Stimulated activated memory B cell treated with anti-CD40 and anti-IgM and Interleukin-4, amounts not matched to agents 10 μg/mL and 1 μg/mL and 100 μg/mL, for 72 hours (primary cell): Measurements from ENCODE around the gene SLFN12L.
"Not testable (repeated sequence)": the region's sequence is repeated elsewhere in the genome, so short reads cannot be mapped to it uniquely, and the experiment has no call there.

ENCODE experiments used
- ATAC-seq: fragments of 150-1000 bp; cut with Tn5 transposase; 2 replicates; pipeline ENCODE4 v1.10.0; 2021
- H3K27ac Mint-ChIP-seq: one replicate; pipeline ENCODE4 v1.8.0; 2022; ENCODE audit warnings: mild to moderate bottlenecking, mixed read lengths
- H3K27me3 Mint-ChIP-seq: one replicate; pipeline ENCODE4 v1.8.0; 2022; ENCODE audit warnings: mixed read lengths
- H3K36me3 Mint-ChIP-seq: one replicate; pipeline ENCODE4 v1.8.0; 2022; ENCODE audit warnings: mixed read lengths
- H3K4me1 Mint-ChIP-seq: one replicate; pipeline ENCODE4 v1.8.0; 2022; ENCODE audit warnings: mixed read lengths
- H3K4me3 Mint-ChIP-seq: one replicate; pipeline ENCODE4 v1.8.0; 2022; ENCODE audit warnings: mild to moderate bottlenecking, moderate library complexity, mixed read lengths
- H3K9me3 Mint-ChIP-seq: one replicate; pipeline ENCODE4 v1.8.0; 2022; ENCODE audit warnings: mixed read lengths

Gene SLFN12L

DNA sequence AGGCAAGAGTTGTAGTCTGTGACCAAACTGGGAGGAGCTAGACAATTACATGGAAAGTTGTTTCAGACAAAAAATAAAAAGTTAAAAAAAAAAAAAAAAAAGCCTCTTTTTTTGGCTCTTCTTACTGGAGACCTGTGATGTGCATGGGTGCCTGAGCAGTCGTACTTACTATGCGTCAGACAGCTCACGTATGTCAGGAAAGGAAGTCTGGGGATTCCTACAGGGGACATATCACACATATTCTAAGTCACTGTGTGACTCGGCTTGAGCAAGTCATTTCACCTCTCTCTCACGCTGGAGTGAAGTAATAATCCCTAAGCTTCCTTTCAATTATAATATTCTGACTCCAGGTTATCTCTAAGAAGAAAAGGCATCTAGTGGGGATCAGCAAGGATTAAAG lies 17.2 kb upstream of the SLFN12L start:
- ATAC-seq = peak; percentile 72

DNA sequence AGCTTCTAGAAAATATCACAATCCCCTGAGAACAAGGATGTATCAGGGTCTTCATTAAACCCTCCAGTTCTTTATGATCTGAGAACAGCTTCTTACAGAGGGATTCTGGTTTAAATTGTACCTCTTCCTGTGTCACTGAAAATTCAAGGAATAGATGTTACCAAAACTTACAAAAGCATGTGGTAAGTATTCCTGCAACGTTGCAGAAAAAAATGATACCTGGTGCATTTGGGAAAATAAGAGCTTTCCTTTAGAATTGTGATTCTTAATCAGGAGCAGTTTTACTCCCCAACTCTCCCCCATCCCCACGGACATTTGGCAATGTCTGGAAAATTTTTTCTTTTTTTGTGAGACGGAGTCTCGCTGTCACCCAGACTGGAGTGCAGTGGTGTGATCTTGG lies 15.8 kb upstream of the SLFN12L start:
- ATAC-seq = no peak
- no peaks in the 10 kb centered on the region for H3K4me1 Mint-ChIP-seq
- peaks cover 3% of the 10 kb centered on the region for H3K27me3 Mint-ChIP-seq
- no peaks in the 10 kb centered on the region for H3K9me3 Mint-ChIP-seq
- no peaks in the 10 kb centered on the region for H3K36me3 Mint-ChIP-seq
- no peak overlapping the region for H3K4me3 Mint-ChIP-seq
- H3K27ac Mint-ChIP-seq = no peak overlapping the region

More for the DNA sequence above, 17.2 kb upstream of the SLFN12L start:
- H3K4me3 Mint-ChIP-seq = no peak overlapping the region
- peaks cover 15% of the 10 kb centered on the region for H3K27me3 Mint-ChIP-seq
- H3K9me3 Mint-ChIP-seq = no peaks in the 10 kb centered on the region
- no peaks in the 10 kb centered on the region for H3K4me1 Mint-ChIP-seq
- no peaks in the 10 kb centered on the region for H3K36me3 Mint-ChIP-seq
- no peak overlapping the region for H3K27ac Mint-ChIP-seq

DNA sequence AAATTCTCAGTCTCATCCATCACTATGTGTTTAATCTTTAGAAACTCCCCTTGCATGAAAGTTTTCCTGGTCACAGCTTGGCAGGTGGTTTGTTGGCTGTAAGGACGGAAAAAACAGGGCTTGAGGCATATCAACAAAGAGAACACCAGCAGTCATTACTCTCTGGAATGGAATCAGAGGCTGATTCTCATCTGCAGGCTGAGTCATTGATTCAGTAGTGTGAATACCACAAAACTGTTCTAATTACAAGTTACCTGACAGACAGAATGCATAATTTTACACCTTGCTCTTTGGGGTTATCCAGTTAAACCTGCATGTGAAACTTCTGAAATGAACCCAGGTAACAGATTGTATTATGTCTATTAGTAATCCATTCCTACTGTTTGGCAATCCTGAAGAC lies 11.5 kb upstream of the SLFN12L start:
- peaks cover 11% of the 10 kb centered on the region for H3K4me1 Mint-ChIP-seq
- H3K27ac Mint-ChIP-seq = no peak overlapping the region
- ATAC-seq = no peak
- H3K27me3 Mint-ChIP-seq = no peaks in the 10 kb centered on the region
- H3K4me3 Mint-ChIP-seq = no peak overlapping the region
- H3K36me3 Mint-ChIP-seq = no peaks in the 10 kb centered on the region
- no peaks in the 10 kb centered on the region for H3K9me3 Mint-ChIP-seq

DNA sequence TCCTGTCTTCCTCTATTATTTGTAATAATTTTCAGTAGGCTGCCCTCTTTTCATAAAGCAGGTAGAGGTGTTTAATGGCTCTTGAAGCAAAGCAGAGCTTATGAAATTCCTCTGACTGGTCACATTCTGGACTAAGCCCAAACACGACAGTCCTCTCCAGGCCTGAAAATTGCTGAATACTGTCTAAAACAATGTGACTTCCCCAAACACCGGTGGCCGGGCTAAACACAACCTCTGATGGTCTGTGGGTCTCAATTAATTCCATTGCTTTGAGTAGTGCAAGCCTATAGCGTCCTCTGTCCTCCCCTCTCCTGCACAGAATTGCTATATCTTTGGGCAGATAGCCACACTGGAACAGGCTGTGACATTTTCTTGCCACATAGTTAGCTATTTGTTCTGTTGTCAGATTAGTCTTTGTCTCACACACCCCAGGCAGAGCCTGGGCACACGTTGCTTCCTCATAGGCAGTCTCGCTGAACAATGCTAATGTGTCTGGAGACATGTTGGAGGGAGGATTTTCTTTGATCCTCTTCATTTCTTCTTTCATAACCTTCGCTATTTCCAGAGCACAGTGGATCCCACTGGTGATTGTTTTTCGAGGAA lies 10.8 kb upstream of the SLFN12L start:
- Mint-ChIP-seq H3K27ac (no peak overlapping the region), H3K27me3 (no peaks in the 10 kb centered on the region), H3K4me1 (peaks cover 11% of the 10 kb centered on the region), H3K36me3 (no peaks in the 10 kb centered on the region), H3K4me3 (no peak overlapping the region), H3K9me3 (no peaks in the 10 kb centered on the region)
- ATAC-seq = no peak

DNA sequence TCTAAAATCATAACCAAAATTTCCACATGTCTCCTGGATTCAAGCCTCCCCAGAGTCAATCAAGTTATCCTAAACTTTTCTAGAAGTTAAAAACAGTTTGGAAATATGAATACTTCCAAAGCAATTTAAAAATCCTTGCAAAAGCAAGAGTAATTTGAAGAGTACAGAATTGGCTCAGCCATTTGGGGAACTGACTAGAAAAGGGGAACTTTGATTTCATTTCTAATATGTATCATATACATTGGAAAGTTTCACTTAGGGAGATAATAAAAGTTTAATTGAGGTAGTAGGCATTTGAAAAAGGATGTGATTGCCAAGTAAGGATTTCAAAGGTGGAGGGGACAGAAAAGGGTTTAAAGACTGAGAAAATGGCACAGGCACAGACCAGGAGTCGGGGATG lies 9.0 kb upstream of the SLFN12L start:
- ATAC-seq = no peak
- Mint-ChIP-seq H3K27me3 (no peaks in the 10 kb centered on the region), H3K36me3 (no peaks in the 10 kb centered on the region), H3K4me3 (peak overlapping the region; percentile 5), H3K27ac (peak overlapping the region; percentile 38), H3K9me3 (no peaks in the 10 kb centered on the region), H3K4me1 (peaks cover 11% of the 10 kb centered on the region)

DNA sequence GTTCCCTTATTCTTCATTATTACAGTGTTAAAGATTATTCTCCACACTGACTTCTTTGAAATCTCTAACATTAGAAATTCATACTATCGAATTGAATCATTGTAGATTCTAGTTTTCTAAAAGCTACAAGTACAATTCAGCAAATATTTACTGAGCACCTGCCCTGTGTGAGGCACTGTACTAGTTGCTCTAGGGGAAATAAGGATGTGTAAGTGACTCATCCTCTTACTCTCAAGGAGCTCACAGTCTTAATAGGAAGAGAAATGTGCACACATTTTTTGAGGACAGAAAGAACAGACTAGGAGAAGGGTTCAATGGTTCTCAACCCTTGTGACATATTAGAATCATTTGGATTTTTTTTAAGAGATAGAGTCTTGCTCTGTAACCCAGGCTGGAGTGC lies 7.7 kb upstream of the SLFN12L start:
- H3K27ac Mint-ChIP-seq = no peak overlapping the region
- no peaks in the 10 kb centered on the region for H3K27me3 Mint-ChIP-seq
- no peaks in the 10 kb centered on the region for H3K9me3 Mint-ChIP-seq
- peaks cover 21% of the 10 kb centered on the region for H3K4me1 Mint-ChIP-seq
- no peak for ATAC-seq
- H3K4me3 Mint-ChIP-seq = no peak overlapping the region
- H3K36me3 Mint-ChIP-seq = no peaks in the 10 kb centered on the region

DNA sequence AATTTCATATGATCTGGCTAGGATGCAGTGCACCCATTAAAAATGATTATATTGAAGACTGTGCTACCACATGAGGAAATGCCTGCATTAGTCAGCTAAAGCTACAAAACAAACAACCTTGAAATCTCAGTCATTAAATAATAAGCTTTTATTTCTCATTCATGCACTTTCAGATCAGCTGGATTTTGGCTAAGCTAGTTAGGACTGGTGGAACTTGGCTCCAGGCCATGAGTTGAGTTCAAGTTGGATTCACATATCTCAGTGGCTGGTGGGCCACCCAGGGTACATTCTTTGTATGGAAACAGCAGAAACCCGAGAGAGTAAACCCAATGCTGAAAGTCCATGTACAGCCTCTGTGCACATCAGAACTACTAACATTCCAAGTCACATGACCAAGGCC lies 6.4 kb upstream of the SLFN12L start:
- Mint-ChIP-seq H3K27me3 (no peaks in the 10 kb centered on the region), H3K27ac (no peak overlapping the region), H3K4me3 (no peak overlapping the region), H3K36me3 (no peaks in the 10 kb centered on the region), H3K4me1 (peaks cover 33% of the 10 kb centered on the region), H3K9me3 (no peaks in the 10 kb centered on the region)
- no peak for ATAC-seq

DNA sequence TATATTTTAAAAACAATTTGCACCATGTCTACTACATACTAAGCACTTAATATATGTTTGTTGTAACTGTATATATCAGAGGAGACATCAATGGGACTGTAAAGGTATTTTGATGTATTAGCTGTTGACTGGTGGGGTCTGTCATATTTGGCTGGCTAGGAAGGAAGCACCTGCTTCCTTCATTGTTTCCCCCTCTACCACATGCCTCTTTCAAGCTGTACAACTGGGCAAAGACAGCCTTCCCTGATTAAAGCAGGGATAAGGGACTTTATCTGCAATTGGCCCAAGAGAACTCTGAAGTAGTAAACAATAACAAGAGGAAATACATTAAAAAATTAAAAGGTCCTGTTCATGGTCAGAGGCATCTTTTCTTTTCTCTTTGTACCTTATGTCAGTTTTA lies 5.5 kb upstream of the SLFN12L start:
- Mint-ChIP-seq H3K4me1 (peaks cover 42% of the 10 kb centered on the region), H3K27ac (no peak overlapping the region), H3K4me3 (no peak overlapping the region), H3K9me3 (no peaks in the 10 kb centered on the region), H3K27me3 (no peaks in the 10 kb centered on the region), H3K36me3 (peaks cover under 1% of the 10 kb centered on the region)
- ATAC-seq = no peak

DNA sequence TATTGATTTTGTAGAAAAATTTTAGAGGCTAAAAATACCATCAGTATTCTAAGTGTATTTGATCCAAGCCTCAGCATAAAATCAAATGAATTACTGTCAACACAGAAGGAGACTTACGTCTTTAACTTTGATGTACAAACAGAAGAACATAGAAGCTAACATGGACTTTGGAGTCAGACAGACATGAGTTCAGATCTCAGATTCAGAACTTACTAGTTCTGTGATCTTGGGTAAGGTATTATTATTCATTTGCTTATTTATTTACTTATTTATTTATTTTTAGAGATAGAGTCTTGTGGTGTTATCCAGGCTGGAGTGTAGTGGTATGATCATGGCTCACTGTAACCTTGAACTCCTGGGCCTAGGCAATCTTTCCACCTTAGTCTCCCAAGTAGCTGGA lies 4.0 kb upstream of the SLFN12L start:
- no peak for ATAC-seq
- Mint-ChIP-seq H3K4me1 (peaks cover 51% of the 10 kb centered on the region), H3K27ac (peak overlapping the region; percentile 97), H3K27me3 (no peaks in the 10 kb centered on the region), H3K4me3 (peak overlapping the region; percentile 93), H3K36me3 (peaks cover 5% of the 10 kb centered on the region), H3K9me3 (no peaks in the 10 kb centered on the region)

DNA sequence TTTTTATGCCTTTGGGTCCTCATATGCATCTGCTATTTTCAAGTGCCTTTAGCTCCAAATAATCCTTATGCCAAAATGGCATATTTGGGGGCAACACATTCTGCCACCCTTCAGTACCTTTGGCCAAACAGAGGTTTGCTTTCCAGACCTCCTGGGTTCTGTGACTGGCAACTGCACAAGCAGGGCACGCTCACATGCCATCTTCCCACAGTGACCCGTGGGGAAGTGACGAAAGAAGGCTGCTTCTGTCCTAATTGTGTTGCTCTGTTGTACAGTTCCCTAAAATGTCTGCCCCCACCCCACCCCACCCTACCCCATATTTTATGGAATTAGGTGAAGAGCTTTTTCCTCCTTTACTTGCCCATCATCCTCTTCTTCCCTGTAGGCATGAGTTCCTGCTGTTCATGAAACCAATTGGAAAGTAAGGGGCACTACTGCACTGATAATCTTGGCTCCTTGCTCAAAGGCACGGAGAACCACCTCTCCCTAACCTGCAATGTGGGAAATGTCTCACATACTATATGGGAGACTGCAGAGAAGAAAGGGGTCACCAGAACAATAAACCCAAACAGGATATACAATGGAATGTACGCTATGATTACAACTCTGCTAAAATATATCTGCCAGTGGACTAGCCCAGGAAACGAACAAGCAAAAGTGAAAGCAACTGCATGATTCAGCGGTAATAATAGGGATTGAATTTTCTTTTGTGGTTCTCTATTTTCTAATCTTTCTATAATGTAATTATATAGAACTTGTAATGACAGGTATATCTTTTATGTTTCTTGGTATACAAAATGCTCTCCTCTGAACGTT lies 3.3 kb upstream of the SLFN12L start:
- ATAC-seq = peak; percentile 84
- Mint-ChIP-seq H3K27ac (peak overlapping the region; percentile 97), H3K36me3 (peaks cover 5% of the 10 kb centered on the region), H3K4me1 (peaks cover 46% of the 10 kb centered on the region), H3K4me3 (peak overlapping the region; percentile 93), H3K9me3 (no peaks in the 10 kb centered on the region), H3K27me3 (no peaks in the 10 kb centered on the region)

DNA sequence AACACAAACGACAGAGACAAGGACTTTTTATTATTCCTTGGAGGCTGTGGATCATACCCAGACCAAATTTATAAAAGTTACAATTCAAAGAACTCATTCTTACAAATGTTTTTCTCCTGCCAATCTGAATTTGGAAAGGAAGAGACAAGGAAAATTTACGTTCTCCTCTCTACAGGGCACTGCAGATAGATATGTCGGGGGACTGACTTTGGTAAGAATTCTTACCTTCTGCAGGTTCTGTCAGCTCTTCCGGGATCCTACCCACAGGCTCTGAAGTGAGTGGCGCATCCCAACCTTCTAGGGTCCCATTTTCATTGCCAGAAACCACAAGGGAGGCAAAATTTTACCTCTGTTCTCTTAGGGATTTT lies 2.2 kb upstream of the SLFN12L start:
- Mint-ChIP-seq H3K4me3 (peak overlapping the region; percentile 84), H3K27ac (peak overlapping the region; percentile 97), H3K9me3 (no peaks in the 10 kb centered on the region), H3K36me3 (peaks cover 5% of the 10 kb centered on the region), H3K27me3 (no peaks in the 10 kb centered on the region), H3K4me1 (peaks cover 46% of the 10 kb centered on the region)
- ATAC-seq = no peak

DNA sequence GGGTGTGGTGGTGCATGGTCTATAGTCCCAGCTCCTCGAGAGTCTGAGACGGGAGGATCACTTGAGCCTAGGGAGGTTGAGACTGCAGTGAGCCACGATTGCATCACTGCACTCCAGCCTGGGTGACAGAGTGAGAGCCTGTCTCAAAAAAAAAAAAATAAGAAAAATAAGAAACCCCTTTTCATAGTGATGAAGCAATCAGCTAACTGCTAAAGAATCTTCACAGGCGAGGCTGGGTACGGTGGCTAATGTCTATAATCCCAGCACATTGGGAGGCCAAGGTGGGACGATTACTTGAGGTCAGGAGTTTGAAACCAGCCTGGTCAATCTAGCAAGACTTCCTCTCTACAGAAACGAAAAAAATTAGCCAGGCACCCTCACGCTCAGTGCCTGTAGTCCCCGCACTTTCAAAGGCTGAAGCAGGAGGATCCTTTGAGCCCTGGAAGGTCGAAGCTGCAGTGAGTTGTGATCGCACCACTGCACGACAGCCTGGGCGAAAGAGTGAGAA lies 760 bp downstream of the SLFN12L start:
- Mint-ChIP-seq H3K27ac (peak overlapping the region; percentile 95), H3K36me3 (peaks cover 5% of the 10 kb centered on the region), H3K4me1 (peaks cover 52% of the 10 kb centered on the region), H3K27me3 (no peaks in the 10 kb centered on the region), H3K9me3 (no peaks in the 10 kb centered on the region), H3K4me3 (peak overlapping the region; percentile 82)
- ATAC-seq = no peak

DNA sequence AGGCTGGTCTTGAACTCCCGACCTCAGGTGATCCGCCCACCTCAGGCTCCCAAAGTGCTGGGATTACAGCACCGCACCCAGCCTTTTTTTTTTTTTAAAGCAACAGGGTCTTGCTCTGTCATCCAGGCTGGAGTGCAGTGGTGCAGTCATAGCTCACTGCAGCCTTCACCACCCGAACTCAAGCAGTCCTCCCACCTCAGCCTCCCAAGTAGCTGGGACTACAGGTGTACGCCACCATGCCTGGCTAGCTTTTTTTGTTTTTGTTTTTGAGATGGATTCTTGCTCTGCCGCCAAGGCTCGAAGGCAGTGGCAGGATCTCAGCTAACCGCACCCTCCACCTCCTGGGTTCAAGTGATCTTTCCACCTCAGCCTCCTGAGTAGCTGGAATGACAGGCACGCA lies 2.1 kb downstream of the SLFN12L start:
- H3K4me1 Mint-ChIP-seq = peaks cover 46% of the 10 kb centered on the region
- not testable (repeated sequence) for H3K4me3 Mint-ChIP-seq, H3K36me3 Mint-ChIP-seq, H3K27ac Mint-ChIP-seq, H3K9me3 Mint-ChIP-seq, H3K27me3 Mint-ChIP-seq, ATAC-seq

DNA sequence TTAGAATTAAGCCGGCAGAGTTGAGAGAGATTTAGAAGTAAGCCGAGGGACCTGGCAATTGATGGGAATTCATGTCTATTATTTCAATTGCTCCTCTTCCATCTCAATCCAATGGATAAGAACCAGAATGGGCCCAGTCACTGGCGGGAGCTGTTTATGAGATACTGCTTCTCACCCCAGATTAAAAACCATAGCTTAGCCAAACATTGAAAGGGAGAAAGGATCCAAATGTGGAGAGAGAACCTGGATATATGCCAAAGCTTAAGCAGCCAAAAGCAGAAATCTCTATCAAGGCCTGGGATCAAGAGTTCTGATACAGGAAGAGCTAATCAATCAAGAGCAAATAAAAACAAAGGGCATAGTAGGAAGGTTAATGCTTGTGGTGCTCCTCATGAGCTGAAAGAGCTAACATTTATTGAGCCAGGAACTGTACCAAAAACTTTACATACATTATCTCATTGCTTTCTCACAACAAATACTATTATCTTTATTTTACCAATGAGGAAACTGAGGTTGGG lies 2.8 kb downstream of the SLFN12L start:
- Mint-ChIP-seq H3K4me1 (peaks cover 38% of the 10 kb centered on the region), H3K9me3 (no peaks in the 10 kb centered on the region), H3K27ac (peak overlapping the region; percentile 38), H3K36me3 (peaks cover 5% of the 10 kb centered on the region), H3K4me3 (no peak overlapping the region), H3K27me3 (no peaks in the 10 kb centered on the region)
- no peak for ATAC-seq

DNA sequence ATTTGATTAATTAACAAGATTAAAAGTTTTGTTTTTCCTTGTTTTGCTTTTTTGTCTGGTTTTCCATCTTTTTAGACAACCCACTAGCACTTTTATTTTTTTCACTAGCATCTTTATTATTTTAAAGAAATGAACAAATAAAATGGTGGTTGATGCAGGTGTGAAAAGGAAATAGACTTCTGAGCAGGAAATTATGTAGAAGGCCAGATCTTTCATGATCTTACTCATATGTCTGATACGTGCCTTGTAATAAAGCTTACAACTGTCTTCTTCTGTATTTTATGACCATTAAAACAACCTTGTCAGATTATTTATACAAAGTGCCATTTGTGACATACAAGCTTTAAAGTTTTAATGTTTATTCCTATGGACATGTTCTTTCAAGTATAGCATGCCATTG lies 6.3 kb downstream of the SLFN12L start:
- Mint-ChIP-seq H3K9me3 (no peaks in the 10 kb centered on the region), H3K4me1 (peaks cover 15% of the 10 kb centered on the region), H3K4me3 (no peak overlapping the region), H3K27me3 (no peaks in the 10 kb centered on the region), H3K36me3 (no peaks in the 10 kb centered on the region), H3K27ac (no peak overlapping the region)
- no peak for ATAC-seq

DNA sequence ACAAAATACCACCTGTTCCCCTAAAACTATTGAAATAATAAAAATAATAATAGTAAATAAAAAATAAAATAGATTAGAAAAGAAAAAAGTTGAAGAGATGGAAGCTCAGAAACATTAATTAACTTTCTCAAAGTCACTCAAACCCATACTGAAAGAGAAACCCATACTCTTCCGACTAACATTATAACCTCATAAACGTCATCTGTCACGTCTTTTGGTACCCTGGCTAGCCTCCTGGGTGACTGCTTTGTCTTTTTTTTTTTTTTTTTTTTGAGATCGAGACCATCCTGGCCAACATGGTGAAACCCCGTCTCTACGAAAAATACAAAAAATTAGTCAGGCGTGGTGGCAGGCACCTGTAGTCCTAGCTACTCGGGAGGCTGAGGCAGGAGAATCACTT lies 7.6 kb downstream of the SLFN12L start:
- no peaks in the 10 kb centered on the region for H3K36me3 Mint-ChIP-seq
- no peaks in the 10 kb centered on the region for H3K9me3 Mint-ChIP-seq
- H3K4me1 Mint-ChIP-seq = peaks cover 15% of the 10 kb centered on the region
- no peak overlapping the region for H3K4me3 Mint-ChIP-seq
- H3K27me3 Mint-ChIP-seq = no peaks in the 10 kb centered on the region
- no peak overlapping the region for H3K27ac Mint-ChIP-seq
- ATAC-seq = no peak
